HCT116 (cell line): ENCODE results near the gene RND1. TPM values are rescaled to one million over a fixed set of nuclear protein-coding genes. Genes with fewer than 3 reads are reported as not detected.
A peak's percentile ranks its signal among the peaks of the same experiment; 100 is the strongest.

Experiments used
- ATAC-seq: fragments of 200-7000 bp; cut with Tn5 transposase; 2 replicates; pipeline ENCODE4 v1.9.1; 2020; ENCODE audit warnings: mild to moderate bottlenecking, moderate library complexity
- BruUV-seq: library from RNA; stranded (reverse); fragments of 400-500 nt; replicated peaks from 2 replicates; lab custom pipeline; 2021; lab: Mats Ljungman, UMichigan
- CTCF ChIA-PET: fragments of 300-600 bp; sonication (Branson Sonifier 250); formaldehyde crosslinking; loops from one replicate; lab custom pipeline; 2021; ENCODE audit warnings: antibody characterized with exemption; lab: Charles Lee
- POLR2A ChIA-PET: fragments of 300-600, 350-600 bp; sonication (Branson Sonifier 250); formaldehyde crosslinking; loops from one replicate; lab custom pipeline; 2021; ENCODE audit warnings: antibody characterized with exemption; lab: Charles Lee
- RAD21 ChIA-PET, 2 experiments: fragments of 300-600 bp; sonication (Branson Sonifier 250); formaldehyde crosslinking; loops; one replicate each; lab custom pipeline; 2023; ENCODE audit warnings: low total read pairs in 2 of 2; ENCODE audit not compliant: uncharacterized antibody in 2 of 2, unreplicated experiment in 2 of 2, low non-redundant PET in 1 of 2; lab: Charles Lee
- DNase-seq: peaks from one replicate; pipeline ENCODE4 v3.0.0-alpha.2; 2010; ENCODE audit warnings: low read depth, low spot score
- H2AFZ ChIP-seq: fragments of 200-600 bp; shearing (Covaris generic), sonication (generic); 2 replicates; pipeline ENCODE4 v1.6.1; 2017; ENCODE audit warnings: low read depth, mixed run types, mixed read lengths, antibody characterized with exemption, low read length; ENCODE audit not compliant: poor library complexity, severe bottlenecking
- H3K27ac ChIP-seq: 2 replicates; pipeline ENCODE4 v1.5.1; 2012; ENCODE audit warnings: low read depth, low read length
- H3K27me3 ChIP-seq: fragments of 200-600 bp; sonication (generic); 2 replicates; pipeline ENCODE4 v1.6.1; 2016; ENCODE audit warnings: mixed run types, low read length, mixed read lengths; ENCODE audit not compliant: insufficient read depth
- H3K36me3 ChIP-seq, 2 experiments: fragments of 200-500 bp in 1 of 2; fragments of 200-600 bp in 1 of 2; sonication (Bioruptor generic) in 1 of 2; sonication (generic) in 1 of 2; 2 replicates each; pipeline versions ENCODE4 v1.5.1 to v1.6.1; 2014 to 2016; ENCODE audit warnings: low read length in 2 of 2, inconsistent platforms in 1 of 2, mixed read lengths in 1 of 2, mixed run types in 1 of 2; ENCODE audit not compliant: insufficient read depth in 2 of 2, control insufficient read depth in 1 of 2
- H3K4me1 ChIP-seq, 2 experiments: fragments of 200-600 bp in 1 of 2; sonication (generic) in 1 of 2; 2 replicates each; pipeline versions ENCODE4 v1.5.1 to v1.6.1; 2012 to 2017; ENCODE audit warnings: low read length in 2 of 2, inconsistent platforms in 1 of 2, mild to moderate bottlenecking in 1 of 2, mixed read lengths in 1 of 2, mixed run types in 1 of 2, moderate library complexity in 1 of 2; ENCODE audit not compliant: insufficient read depth in 2 of 2, control insufficient read depth in 1 of 2
- H3K4me2 ChIP-seq: fragments of 200-600 bp; sonication (generic); 2 replicates; pipeline ENCODE4 v1.6.1; 2017; ENCODE audit warnings: mixed run types, low read length, mixed read lengths
- H3K4me3 ChIP-seq, 2 experiments: fragments of 200-600 bp in 1 of 2; sonication (generic) in 1 of 2; replicated peaks in 1 of 2; 2 replicates each; pipeline ENCODE4 v1.5.1; 2011 to 2016; ENCODE audit warnings: low read length in 2 of 2, control low read depth in 1 of 2, low read depth in 1 of 2, mild to moderate bottlenecking in 1 of 2, mixed read lengths in 1 of 2, mixed run types in 1 of 2
- H3K79me2 ChIP-seq: fragments of 200-600 bp; sonication (generic); 2 replicates; pipeline ENCODE4 v1.6.1; 2017; ENCODE audit warnings: mild to moderate bottlenecking, mixed run types, low read length, moderate library complexity, mixed read lengths; ENCODE audit not compliant: insufficient read depth
- H3K9ac ChIP-seq: fragments of 200-600 bp; sonication (generic); 2 replicates; pipeline ENCODE4 v1.6.1; 2016; ENCODE audit warnings: low read length, mixed read lengths
- H3K9me2 ChIP-seq: fragments of 200-600 bp; sonication (generic), shearing (Covaris generic); 2 replicates; pipeline ENCODE4 v1.6.1; 2017; ENCODE audit warnings: mixed run types, mild to moderate bottlenecking, moderate library complexity; ENCODE audit not compliant: insufficient read depth
- H3K9me3 ChIP-seq, 2 experiments: fragments of 200-500 bp in 1 of 2; fragments of 200-600 bp in 1 of 2; sonication (Bioruptor generic) in 1 of 2; sonication (generic) in 1 of 2; 2 replicates each; pipeline ENCODE4 v1.6.1; 2014 to 2017; ENCODE audit warnings: low read length in 2 of 2, mixed read lengths in 2 of 2, inconsistent platforms in 1 of 2, low read depth in 1 of 2, mild to moderate bottlenecking in 1 of 2, mixed run types in 1 of 2, moderate library complexity in 1 of 2; ENCODE audit not compliant: control insufficient read depth in 1 of 2, insufficient read depth in 1 of 2
- H4K20me1 ChIP-seq: fragments of 200-600 bp; sonication (generic), shearing (Covaris generic); 2 replicates; pipeline ENCODE4 v1.6.1; 2017; ENCODE audit warnings: mixed run types, mild to moderate bottlenecking, moderate library complexity; ENCODE audit not compliant: insufficient read depth
- POLR2AphosphoS5 ChIP-seq: IDR thresholded peaks from 2 replicates; pipeline ENCODE4 v1.6.1; 2011; ENCODE audit warnings: mild to moderate bottlenecking, low read depth, low read length, moderate library complexity
- RAD21 ChIP-seq: IDR thresholded peaks from 2 replicates; pipeline ENCODE4 v1.6.1; 2012; ENCODE audit warnings: low read depth, mild to moderate bottlenecking
- SRF ChIP-seq: IDR thresholded peaks from 2 replicates; pipeline ENCODE4 v1.6.1; 2012; ENCODE audit warnings: low read depth
- intact Hi-C: fragments of 100-400 bp; cut with micrococcal nuclease; formaldehyde crosslinking; loops from 2 replicates; pipeline ENCODE4 v1.10.0; 2022
- total RNA-seq: library from RNA; stranded (reverse); gene quantifications from one replicate; pipeline ENCODE4 v1.2.1, GENCODE V29; 2021; ENCODE audit not compliant: unreplicated experiment
- TF ChIP-seq, protein P1 (sequence below), 3 experiments: fragments of 200-600 bp in 1 of 3; sonication (generic) in 1 of 3; IDR thresholded peaks in 2 of 3; conservative IDR thresholded peaks in 1 of 3; 2 replicates each; pipeline ENCODE4 v1.5.1; 2012 to 2017; ENCODE audit warnings: low read depth in 2 of 3, low read length in 2 of 3, antibody characterized with exemption in 1 of 3, borderline replicate concordance in 1 of 3, control low read depth in 1 of 3, mild to moderate bottlenecking in 1 of 3, mixed read lengths in 1 of 3, mixed run types in 1 of 3, moderate library complexity in 1 of 3; ENCODE audit not compliant: insufficient read depth in 1 of 3

The RND1 gene
- total RNA-seq, 1 experiment from 2014 or later, result 2.0 TPM

DNA sequence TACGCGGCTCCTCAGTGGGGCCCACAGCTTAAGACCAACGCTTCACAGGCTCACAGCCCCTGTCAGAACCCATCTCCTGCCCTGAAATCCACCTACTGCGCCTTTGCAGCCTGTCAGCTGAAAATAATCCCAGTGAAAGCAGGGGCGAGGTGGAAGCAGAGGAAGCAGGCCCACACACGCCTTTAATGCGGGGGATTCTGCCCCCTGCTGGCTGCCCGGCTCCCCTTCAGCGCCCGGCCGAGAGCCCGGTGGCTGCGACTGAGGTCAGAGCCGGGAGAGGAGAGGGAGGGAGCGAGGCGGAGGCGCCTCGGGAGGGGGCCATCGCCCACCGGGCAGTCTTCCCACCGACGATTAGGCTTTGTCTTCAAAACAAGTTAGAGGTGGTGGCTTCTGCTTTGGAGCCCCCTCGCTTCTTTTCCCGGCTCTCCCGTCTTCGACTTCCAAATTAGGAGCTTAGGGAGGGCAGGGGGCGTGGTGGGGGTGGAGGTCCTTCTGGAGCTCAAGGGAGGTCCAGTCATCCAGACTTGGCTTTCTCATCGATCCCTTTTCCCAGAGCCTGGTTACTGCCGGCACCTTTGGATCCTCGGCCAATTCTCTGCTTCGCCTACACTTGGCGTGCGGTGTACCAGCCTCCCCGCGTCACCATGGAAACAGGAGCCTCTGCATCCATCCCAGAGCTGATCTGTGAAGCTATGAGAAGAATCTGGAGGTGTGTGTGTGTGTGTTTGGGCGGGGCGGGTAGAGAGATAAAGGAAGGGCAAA lies 25.2 kb upstream of the RND1 start:
- Histone ChIP-seq H2AFZ (peak overlapping the region; percentile 89), H3K9me2 (no peaks in the 10 kb centered on the region), H3K4me1 (peaks cover 0 to 12% of the 10 kb centered on the region in 2 experiments; a peak in 2 of 4 replicates), H3K27ac (no peak overlapping the region), H3K27me3 (peaks cover 3% of the 10 kb centered on the region; the same call in 1 of the 2 replicates), H3K4me2 (peak overlapping the region; percentile 54), H3K4me3 (no peak overlapping the region), H3K9me3 (no peaks in the 10 kb centered on the region), H3K9ac (no peak overlapping the region), H4K20me1 (no peaks in the 10 kb centered on the region), H3K36me3 (no peaks in the 10 kb centered on the region), H3K79me2 (no peaks in the 10 kb centered on the region)
- ChIA-PET RAD21 (interaction anchor here (1.2 to 2.8 kb wide), 3 partner anchors 38 to 98 kb away, joined by 3 to 24 read pairs (median 11); partner anchors contain the start of gene DDX23 (in 1 of the 2)), POLR2A (interaction anchor here (0.8 to 1.3 kb wide), 3 partner anchors 25 to 67 kb away, joined by 3 to 5 read pairs (median 3); partner anchors contain the start of genes ARF3, DDX23 and RND1), CTCF (interaction anchor here (0.8 to 3.6 kb wide), 12 partner anchors 10 to 97 kb away, joined by 3 to 80 read pairs (median 6); partner anchors contain the start of gene DDX23)
- peak; percentile 97 for ATAC-seq
- peak; percentile 27 for DNase-seq
- TF ChIP-seq, protein P1, sequence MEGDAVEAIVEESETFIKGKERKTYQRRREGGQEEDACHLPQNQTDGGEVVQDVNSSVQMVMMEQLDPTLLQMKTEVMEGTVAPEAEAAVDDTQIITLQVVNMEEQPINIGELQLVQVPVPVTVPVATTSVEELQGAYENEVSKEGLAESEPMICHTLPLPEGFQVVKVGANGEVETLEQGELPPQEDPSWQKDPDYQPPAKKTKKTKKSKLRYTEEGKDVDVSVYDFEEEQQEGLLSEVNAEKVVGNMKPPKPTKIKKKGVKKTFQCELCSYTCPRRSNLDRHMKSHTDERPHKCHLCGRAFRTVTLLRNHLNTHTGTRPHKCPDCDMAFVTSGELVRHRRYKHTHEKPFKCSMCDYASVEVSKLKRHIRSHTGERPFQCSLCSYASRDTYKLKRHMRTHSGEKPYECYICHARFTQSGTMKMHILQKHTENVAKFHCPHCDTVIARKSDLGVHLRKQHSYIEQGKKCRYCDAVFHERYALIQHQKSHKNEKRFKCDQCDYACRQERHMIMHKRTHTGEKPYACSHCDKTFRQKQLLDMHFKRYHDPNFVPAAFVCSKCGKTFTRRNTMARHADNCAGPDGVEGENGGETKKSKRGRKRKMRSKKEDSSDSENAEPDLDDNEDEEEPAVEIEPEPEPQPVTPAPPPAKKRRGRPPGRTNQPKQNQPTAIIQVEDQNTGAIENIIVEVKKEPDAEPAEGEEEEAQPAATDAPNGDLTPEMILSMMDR (IDR thresholded peaks at IDR 0.05 in 2 of 3, conservative IDR thresholded peaks at IDR 0.05 in 1 of 3; ENCODE audit: borderline replicate concordance in 1 of 3, insufficient read depth in 1 of 3, low read depth in 2 of 3, low read length in 2 of 3), result peak; percentile 90 to 93 (median 92)
- TF ChIP-seq POLR2AphosphoS5, result no peak
- TF ChIP-seq SRF, result no peak
- peak; percentile 84 for TF ChIP-seq RAD21
- intact Hi-C loops, result loop anchor here (1.0 kb wide), 1 partner anchor 38 kb away; no protein-coding TSS in a partner anchor
- no TSS peak for BruUV-seq
